Measurements from ENCODE around the gene TENM3.

- TF ChIP-seq CTCF (IDR thresholded peaks at IDR 0.05), result no peak
- no peak for TF ChIP-seq POLR2A (IDR thresholded peaks at IDR 0.05)
Observed at GRCh38 chr4:182624281-182624680, 381.1 kb downstream of the TENM3 start.

All from Peyer's patch (tissue), 4 donors.